OCI-LY1 (cell line): ENCODE measurements around the gene LTO1.

Experiments used
- H2AFZ ChIP-seq: fragments of 200-600 bp; sonication (generic), shearing (Covaris generic); 2 replicates; pipeline ENCODE4 v1.6.0; 2014; ENCODE audit warnings: antibody characterized with exemption, mild to moderate bottlenecking, low read length
- H3F3A ChIP-seq: fragments of 200-600 bp; sonication (generic), shearing (Covaris generic); 2 replicates; pipeline ENCODE4 v1.6.0; 2014; ENCODE audit warnings: mild to moderate bottlenecking, antibody characterized with exemption, low read length, moderate library complexity; ENCODE audit not compliant: insufficient read depth
- H3K27ac ChIP-seq: fragments of 200-600 bp; sonication (generic); 2 replicates; pipeline ENCODE4 v1.5.1; 2014; ENCODE audit warnings: low read length, mixed run types, mild to moderate bottlenecking, low read depth; ENCODE audit not compliant: poor library complexity, severe bottlenecking
- H3K27me3 ChIP-seq: fragments of 200-600 bp; sonication (generic); 2 replicates; pipeline ENCODE4 v1.6.0; 2014; ENCODE audit warnings: antibody characterized with exemption, mild to moderate bottlenecking, low read length, moderate library complexity; ENCODE audit not compliant: insufficient read depth
- H3K36me3 ChIP-seq: fragments of 200-600 bp; sonication (generic); 2 replicates; pipeline ENCODE4 v1.6.1; 2014; ENCODE audit warnings: mild to moderate bottlenecking, antibody characterized with exemption, low read length, moderate library complexity, mixed read lengths; ENCODE audit not compliant: insufficient read depth
- H3K4me1 ChIP-seq: fragments of 200-600 bp; sonication (generic); 2 replicates; pipeline ENCODE4 v1.5.1; 2014; ENCODE audit warnings: mild to moderate bottlenecking, low read length, moderate library complexity; ENCODE audit not compliant: insufficient read depth, severe bottlenecking
- H3K4me2 ChIP-seq: fragments of 200-600 bp; sonication (generic), shearing (Covaris generic); 2 replicates; pipeline ENCODE4 v1.6.1; 2014; ENCODE audit warnings: low read length
- H3K4me3 ChIP-seq: fragments of 200-600 bp; sonication (generic); 2 replicates; pipeline ENCODE4 v1.5.1; 2014; ENCODE audit warnings: low read length, low read depth, mild to moderate bottlenecking, mixed read lengths; ENCODE audit not compliant: poor library complexity, severe bottlenecking
- H3K79me2 ChIP-seq: fragments of 200-600 bp; shearing (Covaris generic); 2 replicates; pipeline ENCODE4 v1.6.1; 2016; ENCODE audit warnings: mixed run types, low read length, mixed read lengths; ENCODE audit not compliant: insufficient read depth
- H3K9ac ChIP-seq: fragments of 200-600 bp; sonication (generic), shearing (Covaris generic); 2 replicates; pipeline ENCODE4 v1.6.1; 2014; ENCODE audit warnings: mild to moderate bottlenecking, low read length, mixed read lengths
- H3K9me2 ChIP-seq: fragments of 200-600 bp; sonication (generic), shearing (Covaris generic); 2 replicates; pipeline ENCODE4 v1.6.1; 2014; ENCODE audit warnings: low read depth, mild to moderate bottlenecking, low read length, mixed read lengths
- H3K9me3 ChIP-seq: fragments of 200-600 bp; shearing (Covaris generic); 2 replicates; pipeline ENCODE4 v1.6.1; 2014; ENCODE audit warnings: low read length, mixed read lengths
- H4K20me1 ChIP-seq: fragments of 200-600 bp; sonication (generic), shearing (Covaris generic); 2 replicates; pipeline ENCODE4 v1.6.0; 2016; ENCODE audit warnings: mild to moderate bottlenecking, low read length; ENCODE audit not compliant: insufficient read depth
- CTCF ChIP-seq: fragments of 200-600 bp; sonication (generic), shearing (Covaris generic); IDR thresholded peaks from 2 replicates; pipeline ENCODE4 v1.5.1; 2017; ENCODE audit warnings: mild to moderate bottlenecking, antibody characterized with exemption, low read length, moderate library complexity, mixed read lengths
- EZH2 ChIP-seq: fragments of 200-600 bp; sonication (generic), shearing (Covaris generic); IDR thresholded peaks from 2 replicates; pipeline ENCODE4 v1.8.0; 2017; ENCODE audit warnings: borderline replicate concordance, mixed run types, mild to moderate bottlenecking, antibody characterized with exemption, low read length, moderate library complexity, mixed read lengths

The LTO1 gene

GRCh38 chr11:69686856-69687255 is 11.7 kb upstream of the LTO1 start:
- Histone ChIP-seq H3K27me3 (no peaks in the 10 kb centered on the region; the same call in 1 of the 2 replicates), H3K4me2 (no peak overlapping the region), H3K36me3 (no peaks in the 10 kb centered on the region), H3K4me3 (no peak overlapping the region), H3F3A (no peaks in the 10 kb centered on the region), H3K27ac (no peak overlapping the region), H4K20me1 (no peaks in the 10 kb centered on the region), H3K9ac (no peak overlapping the region), H3K79me2 (no peaks in the 10 kb centered on the region), H3K4me1 (no peaks in the 10 kb centered on the region), H2AFZ (no peak overlapping the region), H3K9me2 (no peaks in the 10 kb centered on the region), H3K9me3 (no peaks in the 10 kb centered on the region)
- TF ChIP-seq EZH2, result no peak
- TF ChIP-seq CTCF, result no peak

GRCh38 chr11:69686452-69686851 is 11.3 kb upstream of the LTO1 start:
- H3K9me3 ChIP-seq, result no peaks in the 10 kb centered on the region
- no peaks in the 10 kb centered on the region; the same call in 1 of the 2 replicates for H3K27me3 ChIP-seq
- no peak overlapping the region for H3K4me3 ChIP-seq
- no peak overlapping the region for H3K27ac ChIP-seq
- no peaks in the 10 kb centered on the region for H4K20me1 ChIP-seq
- TF ChIP-seq CTCF (no peak), EZH2 (no peak)
- no peak overlapping the region for H3K4me2 ChIP-seq
- H2AFZ ChIP-seq, result no peak overlapping the region
- H3K36me3 ChIP-seq, result no peaks in the 10 kb centered on the region
- no peak overlapping the region for H3K9ac ChIP-seq
- H3F3A ChIP-seq, result no peaks in the 10 kb centered on the region
- no peaks in the 10 kb centered on the region for H3K4me1 ChIP-seq
- no peaks in the 10 kb centered on the region for H3K79me2 ChIP-seq
- no peaks in the 10 kb centered on the region for H3K9me2 ChIP-seq

- Histone ChIP-seq H2AFZ (no peak overlapping the region), H3K9me3 (no peaks in the 10 kb centered on the region), H3K27me3 (no peaks in the 10 kb centered on the region), H3K79me2 (no peaks in the 10 kb centered on the region), H3K27ac (no peak overlapping the region), H3K9ac (no peak overlapping the region), H3K4me3 (no peak overlapping the region), H3K36me3 (no peaks in the 10 kb centered on the region), H3K4me2 (no peak overlapping the region), H3K4me1 (no peaks in the 10 kb centered on the region), H3F3A (no peaks in the 10 kb centered on the region), H4K20me1 (no peaks in the 10 kb centered on the region), H3K9me2 (no peaks in the 10 kb centered on the region)
- TF ChIP-seq CTCF, result no peak
- no peak for TF ChIP-seq EZH2
Measured at GRCh38 chr11:69685348-69685747, 10.2 kb upstream of the LTO1 start.
